HUDEP-2 (cell line): ENCODE data around the gene FKBP1A.

Source experiments
- DNase-seq, 76 experiments: peaks; one replicate each; lab custom pipeline; 2025; ENCODE audit not compliant: unreplicated experiment in 76 of 76; lab: John Stamatoyannopoulos, UW

FKBP1A gene

GRCh38 chr20:1388741-1389483 is 3.9 kb downstream of the FKBP1A start:
- no peak for DNase-seq

- no peak for DNase-seq
These were observed 4.6 kb downstream of the FKBP1A start for GRCh38 chr20:1388253-1388652.

DNA sequence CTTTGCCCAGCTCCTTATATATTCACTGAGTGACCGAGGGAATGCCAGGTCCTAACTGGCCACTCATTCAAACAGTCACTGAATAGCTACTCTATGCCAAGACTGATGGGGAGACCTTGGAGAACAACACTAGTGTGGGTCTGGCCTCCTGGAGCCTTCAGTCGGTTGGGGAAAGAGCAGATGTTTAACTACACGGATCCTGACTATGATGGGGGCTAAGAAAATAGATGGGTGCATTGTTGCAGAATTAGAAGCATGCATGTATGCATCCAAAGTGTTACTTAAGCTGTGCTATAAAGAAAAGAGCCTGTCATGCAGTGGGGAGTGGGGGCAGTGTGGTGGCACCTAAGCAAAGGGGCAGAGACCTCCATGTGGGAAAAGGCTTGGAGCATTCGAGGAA is 6.5 kb downstream of the FKBP1A start:
- no peak for DNase-seq

GRCh38 chr20:1383623-1384404 is 9.0 kb downstream of the FKBP1A start:
- DNase-seq, result no peak

DNA sequence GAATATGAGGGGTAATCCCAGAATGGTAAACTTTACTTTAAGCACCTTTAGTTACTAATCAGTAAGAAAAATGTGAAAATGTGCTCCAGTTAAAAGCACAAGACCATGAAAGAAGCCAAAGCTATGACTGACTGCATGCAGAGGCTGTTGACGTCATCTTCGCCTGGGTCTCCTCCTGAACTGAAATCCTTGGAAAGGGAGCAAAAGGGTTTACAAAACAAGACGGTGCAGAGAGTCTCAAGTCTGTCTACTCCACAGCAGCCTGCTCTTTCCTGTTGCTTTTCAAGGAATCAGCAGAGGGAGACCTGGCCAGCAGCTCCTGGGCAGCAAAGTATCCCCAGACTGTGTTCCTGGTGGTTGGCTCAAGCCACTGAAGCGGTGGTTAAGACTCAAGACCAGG is 10.2 kb downstream of the FKBP1A start:
- DNase-seq, result no peak

DNA sequence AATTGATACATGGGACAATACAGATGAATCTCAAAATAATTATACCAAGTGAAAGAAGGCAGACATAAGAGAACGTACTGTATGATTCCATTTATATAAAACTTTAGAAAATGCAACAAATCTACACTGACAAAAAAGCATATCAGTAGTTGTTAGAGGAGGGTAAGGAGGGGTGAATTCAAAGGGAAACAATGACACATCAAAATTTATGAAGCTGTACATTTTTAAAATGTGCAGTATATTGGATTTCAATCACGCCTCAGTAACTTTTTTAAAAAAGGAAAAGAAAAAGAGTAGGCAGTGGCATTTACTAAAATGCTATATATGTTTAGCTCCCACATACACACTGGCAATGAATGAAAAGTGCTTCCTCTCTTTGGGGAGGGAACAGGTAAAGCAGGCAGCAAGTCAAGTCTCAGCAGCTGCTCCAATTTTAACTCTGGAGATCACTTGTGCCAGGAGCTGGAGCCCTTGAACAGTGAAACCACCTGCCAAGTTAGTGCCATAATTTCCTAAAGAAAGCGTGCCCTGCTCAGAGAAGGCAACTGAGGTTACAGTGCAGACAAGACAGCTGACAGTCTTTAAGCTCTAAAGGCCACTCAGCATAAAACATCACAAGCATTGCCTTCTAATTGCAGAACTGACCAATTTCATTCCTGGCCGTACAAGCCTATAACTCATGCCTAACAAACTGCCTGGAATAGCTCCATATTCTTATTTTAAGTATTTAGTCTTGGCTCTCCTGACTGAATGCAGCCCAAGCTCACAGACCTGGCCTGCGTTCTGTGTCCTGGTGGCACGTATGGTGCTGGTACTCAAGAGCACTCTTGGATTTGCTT is 10.9 kb downstream of the FKBP1A start:
- DNase-seq, result no peak

DNA sequence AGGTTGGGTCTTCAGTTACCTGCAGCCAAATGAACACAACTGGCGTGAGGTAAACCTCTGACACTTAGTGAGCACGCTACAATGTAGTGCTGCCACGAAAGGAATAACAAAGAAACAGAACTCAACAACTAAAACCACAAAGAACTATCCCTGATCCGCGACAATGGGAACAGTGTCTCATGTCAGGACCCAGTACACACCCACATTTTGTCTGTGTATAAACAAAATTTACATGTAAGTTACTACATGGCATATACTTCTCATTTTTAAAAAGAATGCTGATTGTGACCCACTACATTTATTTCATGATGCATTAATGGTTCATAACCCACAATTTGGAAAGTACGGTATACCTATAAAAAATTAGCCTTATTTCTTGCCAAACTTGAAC is 14.1 kb downstream of the FKBP1A start:
- no peak for DNase-seq

DNA sequence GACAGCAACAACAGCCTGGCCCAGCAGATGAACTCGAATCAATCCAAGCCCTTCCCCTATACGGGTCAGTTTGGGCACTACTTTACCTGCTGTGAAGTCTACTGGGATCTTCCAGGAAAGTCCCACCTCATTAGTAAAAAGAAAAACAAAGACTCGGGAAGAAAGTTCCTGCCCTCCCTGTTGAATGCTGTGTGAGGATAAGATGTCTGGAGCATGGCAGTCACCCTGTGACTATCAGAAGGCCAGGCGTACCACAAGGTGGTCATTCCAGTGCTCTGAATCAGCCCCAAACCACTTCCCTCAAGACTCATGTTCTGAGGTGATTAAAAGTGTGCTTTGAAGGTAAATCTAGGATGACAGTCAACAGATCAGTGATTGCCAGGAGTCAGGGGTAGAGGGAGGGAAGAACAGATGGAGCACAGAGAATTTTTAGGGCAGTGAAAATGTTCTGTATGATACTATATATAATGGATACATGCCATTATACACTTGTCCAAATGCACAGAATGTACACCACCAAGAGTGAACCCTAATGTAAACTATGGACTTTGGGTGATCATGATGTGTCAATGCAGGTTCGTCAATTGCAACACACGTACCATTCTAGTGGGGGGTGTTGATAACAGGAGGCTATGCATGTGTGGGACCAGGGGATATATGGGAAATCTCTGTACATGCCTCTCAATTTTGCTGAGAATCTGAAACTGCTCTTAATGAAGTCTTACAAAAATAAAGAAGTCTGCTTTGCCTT is 14.7 kb downstream of the FKBP1A start:
- DNase-seq, result no peak

- DNase-seq, result no peak
These were observed 15.4 kb downstream of the FKBP1A start for GRCh38 chr20:1377341-1377871.

DNA sequence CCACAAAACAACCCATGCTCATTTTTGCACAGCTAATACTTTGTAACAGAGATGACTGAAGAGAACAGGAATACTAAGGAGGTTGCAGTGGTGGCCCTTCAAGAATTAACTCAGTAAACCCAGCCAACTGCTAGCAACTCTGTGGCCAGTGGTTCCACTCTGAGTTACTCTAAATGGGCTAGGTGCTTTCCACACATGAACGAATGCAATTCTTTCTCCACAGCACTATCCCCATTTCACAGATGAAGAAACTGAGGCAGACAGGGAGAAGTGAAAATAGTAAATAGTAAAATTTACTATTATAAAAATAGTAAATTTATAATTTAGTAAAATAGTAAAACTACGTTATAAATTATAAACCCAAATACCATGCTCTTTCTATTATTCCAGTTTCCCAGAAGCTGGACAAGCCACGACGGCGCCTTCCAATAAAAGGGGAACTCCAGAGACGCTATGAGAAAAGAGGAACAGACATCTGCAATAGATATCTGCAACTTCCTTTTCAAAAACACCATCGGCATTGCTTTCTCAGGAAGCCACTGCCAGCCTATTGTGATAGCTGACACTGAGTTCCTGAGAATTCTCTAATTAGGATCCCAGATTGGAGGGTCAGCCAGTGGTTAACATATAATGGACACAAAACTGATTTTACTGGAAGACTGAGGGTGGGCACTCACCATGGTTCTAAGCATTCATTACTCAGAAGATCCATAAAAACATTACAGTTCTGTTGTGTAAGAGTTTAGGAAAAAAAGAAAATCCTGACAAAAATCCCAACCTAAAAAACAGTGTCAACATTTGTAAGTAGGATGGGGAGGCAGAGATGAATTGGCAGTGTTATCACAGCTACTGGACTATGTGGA is 16.2 kb downstream of the FKBP1A start:
- DNase-seq, result peak in 1 of 76 experiments; percentile 2

DNA sequence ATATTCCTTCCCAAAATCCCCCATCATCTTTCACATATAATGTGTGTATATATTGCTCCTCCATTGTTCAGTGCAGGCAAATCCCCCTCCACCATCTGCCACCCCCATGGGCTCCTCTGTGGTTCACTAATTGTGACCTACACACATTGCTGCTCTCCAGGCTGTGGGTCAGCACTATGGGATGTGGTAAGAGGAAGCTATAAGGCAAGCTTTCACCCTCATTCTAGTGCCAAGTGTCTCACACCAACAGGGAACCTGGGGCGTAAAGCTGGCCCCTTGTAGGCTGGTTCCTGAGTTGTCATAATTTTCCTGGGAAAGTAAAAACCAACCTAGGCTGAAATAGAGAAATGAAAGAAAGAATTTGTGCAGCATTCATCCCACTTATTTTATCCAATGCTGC is 16.8 kb downstream of the FKBP1A start:
- no peak for DNase-seq

DNA sequence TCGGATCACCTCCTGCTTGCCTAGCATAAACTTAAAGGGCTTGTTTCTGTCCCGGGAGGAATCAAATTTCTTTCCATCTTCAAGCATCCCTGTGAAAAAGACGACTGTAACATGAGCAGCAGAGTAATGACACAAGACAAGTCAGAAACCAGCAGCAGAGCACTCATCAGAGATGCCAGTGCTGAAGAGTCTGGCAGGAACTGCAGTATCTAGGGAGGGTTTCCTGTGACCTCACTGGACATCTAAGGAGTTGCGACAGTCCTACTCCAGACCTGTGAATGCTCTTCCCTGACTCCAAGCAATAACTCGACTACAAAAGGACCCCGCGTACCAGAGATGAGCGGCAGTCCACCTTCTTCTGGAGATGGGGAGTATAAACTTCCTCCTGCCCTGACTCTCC is 17.3 kb downstream of the FKBP1A start:
- DNase-seq, result no peak

DNA sequence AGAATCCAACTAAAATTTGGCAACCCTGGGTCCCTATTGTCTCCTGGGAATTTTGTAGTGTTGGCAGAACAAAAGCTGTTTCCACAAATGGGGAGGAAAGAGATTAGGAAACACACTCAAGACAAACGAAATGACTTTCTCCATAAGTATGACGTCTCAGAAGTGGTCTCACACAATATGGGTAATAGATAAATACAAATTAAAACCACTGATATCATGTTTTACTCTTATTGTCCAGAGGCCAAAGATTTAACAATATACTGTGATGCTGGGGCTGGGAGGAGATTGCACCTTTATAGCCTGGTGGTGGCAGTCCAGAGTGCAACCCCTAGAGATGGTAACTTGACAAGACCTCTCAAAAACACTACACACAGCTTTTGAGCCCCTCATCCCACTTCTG is 18.6 kb downstream of the FKBP1A start:
- DNase-seq, result no peak

GRCh38 chr20:1373614-1374013 is 19.2 kb downstream of the FKBP1A start:
- DNase-seq, result no peak

GRCh38 chr20:1373036-1373435 is 19.8 kb downstream of the FKBP1A start:
- no peak for DNase-seq

DNA sequence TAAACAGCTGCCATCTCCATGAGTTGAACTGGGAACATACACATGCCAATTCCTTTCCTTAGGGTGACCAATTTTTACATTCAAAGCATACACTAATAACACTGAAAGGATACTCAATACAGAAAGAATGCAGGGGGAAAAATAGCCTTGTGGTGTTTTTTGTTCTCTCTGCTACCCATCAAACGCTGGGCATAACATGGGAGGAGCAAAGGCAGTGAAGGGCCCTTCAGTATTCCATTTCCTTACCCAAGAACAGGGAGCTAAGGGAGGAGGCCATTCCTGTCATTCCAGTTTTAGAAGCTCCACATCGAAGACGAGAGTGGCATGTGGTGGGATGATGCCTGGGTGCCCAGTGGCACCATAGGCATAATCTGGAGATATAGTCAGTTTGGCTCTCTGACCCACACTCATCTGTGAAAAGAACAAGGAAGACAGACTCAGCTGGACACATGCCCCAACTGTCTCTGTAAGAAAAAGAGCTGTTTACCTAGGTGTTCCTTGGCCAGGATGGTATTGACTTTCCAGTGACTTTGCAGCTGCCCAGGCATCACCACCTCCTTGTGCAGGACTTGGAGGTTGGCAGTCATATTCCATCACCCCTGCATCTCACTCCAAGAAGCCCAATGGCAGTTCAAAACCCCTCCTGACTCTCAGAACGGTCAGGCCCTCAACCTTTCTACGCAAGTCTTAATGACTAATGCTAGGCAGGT is 20.9 kb downstream of the FKBP1A start:
- no peak for DNase-seq

DNA sequence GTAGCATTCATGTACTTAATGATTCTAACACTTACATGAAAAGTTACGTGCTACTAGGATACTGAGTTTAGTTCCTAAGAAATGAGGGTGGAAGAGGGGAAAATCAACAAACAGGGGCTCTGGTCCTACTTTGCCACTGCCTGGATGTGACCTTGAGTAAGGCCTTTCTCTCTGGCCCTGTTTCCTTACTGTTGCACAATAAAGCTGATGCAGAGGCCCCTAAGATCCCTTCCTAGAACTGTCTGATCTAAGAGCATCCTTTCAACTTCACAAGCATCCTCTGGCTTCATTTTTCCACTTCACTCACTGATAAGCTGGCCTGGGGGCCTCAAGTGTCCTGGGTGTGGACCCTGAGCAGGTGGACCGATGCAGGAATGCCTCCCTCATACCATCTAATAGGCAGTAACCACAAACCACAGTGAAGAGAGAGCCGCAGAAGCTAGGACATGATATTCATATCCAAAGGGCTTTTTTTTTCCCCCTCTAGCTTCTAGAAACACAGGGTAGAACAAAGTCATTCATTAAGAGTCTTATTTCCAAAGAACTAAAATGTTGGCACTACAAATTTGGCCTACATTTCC is 21.6 kb downstream of the FKBP1A start:
- DNase-seq, result no peak

- no peak for DNase-seq
These were observed 22.2 kb downstream of the FKBP1A start for GRCh38 chr20:1370548-1371110.
